Activated B cell treated with CpG ODN at 0.5 μM for 24 hours (primary cell): ENCODE data around the gene INTS6. TPM values are rescaled to one million over a fixed set of nuclear protein-coding genes. Genes with fewer than 3 reads are reported as not detected.

Source experiments
- ATAC-seq: fragments of 200-7000 bp; cut with Tn5 transposase; one replicate; pipeline ENCODE4 v1.10.0; 2021; ENCODE audit warnings: low read depth, mild to moderate bottlenecking, moderate library complexity
- CTCF ChIA-PET: fragments of 350-600 bp; sonication (Branson Sonifier 250); formaldehyde crosslinking; loops from one replicate; lab custom pipeline; 2021; ENCODE audit warnings: antibody characterized with exemption; lab: Charles Lee
- POLR2A ChIA-PET: fragments of 350-600 bp; sonication (Branson Sonifier 250); formaldehyde crosslinking; loops from one replicate; lab custom pipeline; 2021; ENCODE audit warnings: antibody characterized with exemption; lab: Charles Lee
- DNase-seq: peaks from one replicate; pipeline ENCODE4 v3.0.0; 2022
- H3K27ac Mint-ChIP-seq: one replicate; pipeline ENCODE4 v1.8.0; 2020; ENCODE audit warnings: mixed read lengths
- H3K27me3 Mint-ChIP-seq: one replicate; pipeline ENCODE4 v1.8.0; 2021; ENCODE audit warnings: mixed read lengths
- H3K36me3 Mint-ChIP-seq: one replicate; pipeline ENCODE4 v1.8.0; 2021; ENCODE audit warnings: low read depth, mixed read lengths
- H3K4me1 Mint-ChIP-seq: one replicate; pipeline ENCODE4 v1.8.0; 2021; ENCODE audit warnings: mixed read lengths
- H3K4me3 Mint-ChIP-seq: one replicate; pipeline ENCODE4 v1.8.0; 2020; ENCODE audit warnings: mild to moderate bottlenecking, mixed read lengths
- H3K9me3 Mint-ChIP-seq: one replicate; pipeline ENCODE4 v1.8.0; 2020; ENCODE audit warnings: mixed read lengths
- CTCF ChIP-seq: fragments of 200-600 bp; IDR thresholded peaks from one replicate; pipeline ENCODE4 v1.8.0; 2022; ENCODE audit warnings: antibody characterized with exemption, mild to moderate bottlenecking
- intact Hi-C: fragments of 100-400 bp; cut with micrococcal nuclease; formaldehyde crosslinking; loops from one replicate; pipeline ENCODE4 v1.15.1; 2024
- total RNA-seq: library from RNA; stranded (reverse); gene quantifications from 2 replicates; pipeline ENCODE4 v1.2.3, GENCODE V29; 2022

Gene INTS6
- total RNA-seq, 1 donor from 2014 or later, result 68.7 TPM

GRCh38 chr13:51380269-51380668, 72.6 kb downstream of the INTS6 start:
- CTCF ChIA-PET, result no interaction called here
- H3K27me3 Mint-ChIP-seq, result no peaks in the 10 kb centered on the region
- POLR2A ChIA-PET, result no interaction called here
- no peak for TF ChIP-seq CTCF
- H3K36me3 Mint-ChIP-seq, result peaks cover 60% of the 10 kb centered on the region
- ATAC-seq, result no peak
- DNase-seq, result no peak
- no peaks in the 10 kb centered on the region for H3K9me3 Mint-ChIP-seq
- no peaks in the 10 kb centered on the region for H3K4me1 Mint-ChIP-seq
- H3K4me3 Mint-ChIP-seq, result no peak overlapping the region
- intact Hi-C loops, result no loop called here
- H3K27ac Mint-ChIP-seq, result no peak overlapping the region

GRCh38 chr13:51373451-51373850, 79.4 kb downstream of the INTS6 start:
- no peak for DNase-seq
- ChIA-PET POLR2A (no interaction called here), CTCF (no interaction called here)
- H3K27me3 Mint-ChIP-seq, result no peaks in the 10 kb centered on the region
- no peaks in the 10 kb centered on the region for H3K9me3 Mint-ChIP-seq
- H3K36me3 Mint-ChIP-seq, result peaks cover 38% of the 10 kb centered on the region
- H3K27ac Mint-ChIP-seq, result no peak overlapping the region
- no peaks in the 10 kb centered on the region for H3K4me1 Mint-ChIP-seq
- no peak for TF ChIP-seq CTCF
- no peak for ATAC-seq
- intact Hi-C loops, result no loop called here
- no peak overlapping the region for H3K4me3 Mint-ChIP-seq

- Mint-ChIP-seq H3K27me3 (no peaks in the 10 kb centered on the region), H3K27ac (no peak overlapping the region), H3K4me1 (no peaks in the 10 kb centered on the region), H3K9me3 (no peaks in the 10 kb centered on the region), H3K36me3 (peaks cover 34% of the 10 kb centered on the region), H3K4me3 (no peak overlapping the region)
- POLR2A ChIA-PET, result no interaction called here
- no peak for TF ChIP-seq CTCF
- no peak for DNase-seq
- no peak for ATAC-seq
- CTCF ChIA-PET, result no interaction called here
- intact Hi-C loops, result no loop called here
Observed at GRCh38 chr13:51371768-51372399, 81.0 kb downstream of the INTS6 start.

- POLR2A ChIA-PET, result no interaction called here
- DNase-seq (no peak), ATAC-seq (no peak)
- Mint-ChIP-seq H3K27ac (no peak overlapping the region), H3K9me3 (no peaks in the 10 kb centered on the region), H3K36me3 (peaks cover 36% of the 10 kb centered on the region), H3K4me1 (no peaks in the 10 kb centered on the region), H3K4me3 (no peak overlapping the region), H3K27me3 (no peaks in the 10 kb centered on the region)
- intact Hi-C loops, result no loop called here
- CTCF ChIA-PET, result no interaction called here
- TF ChIP-seq CTCF, result no peak
Observed at GRCh38 chr13:51370811-51371210, 82.0 kb downstream of the INTS6 start.

- Mint-ChIP-seq H3K4me1 (no peaks in the 10 kb centered on the region), H3K9me3 (no peaks in the 10 kb centered on the region), H3K27me3 (no peaks in the 10 kb centered on the region), H3K4me3 (no peak overlapping the region), H3K27ac (no peak overlapping the region), H3K36me3 (peaks cover 35% of the 10 kb centered on the region)
- no peak for DNase-seq
- ChIA-PET CTCF (no interaction called here), POLR2A (no interaction called here)
- intact Hi-C loops, result no loop called here
- ATAC-seq, result no peak
- TF ChIP-seq CTCF, result no peak
Observed at GRCh38 chr13:51370116-51370515, 82.7 kb downstream of the INTS6 start.
